ENCODE results near the gene SHMT2. TPM values are rescaled to one million over a fixed set of nuclear protein-coding genes. Genes with fewer than 3 reads are reported as not detected.

Gene SHMT2
- 222 and 338 TPM in 2 replicates for total RNA-seq

GRCh38 chr12:57229634-57230380, at the start of gene SHMT2:
Gene SHMT2 (plus strand): TSS chr12:57229711. CDS start chr12:57229779, 68 bp downstream.

GRCh38 chr12:57216014-57216911, 13.2 kb upstream of the SHMT2 start, which contains the start of gene NXPH4:
Gene NXPH4 (plus strand): TSS chr12:57216794. CDS start chr12:57216970, 176 bp downstream.

DNA sequence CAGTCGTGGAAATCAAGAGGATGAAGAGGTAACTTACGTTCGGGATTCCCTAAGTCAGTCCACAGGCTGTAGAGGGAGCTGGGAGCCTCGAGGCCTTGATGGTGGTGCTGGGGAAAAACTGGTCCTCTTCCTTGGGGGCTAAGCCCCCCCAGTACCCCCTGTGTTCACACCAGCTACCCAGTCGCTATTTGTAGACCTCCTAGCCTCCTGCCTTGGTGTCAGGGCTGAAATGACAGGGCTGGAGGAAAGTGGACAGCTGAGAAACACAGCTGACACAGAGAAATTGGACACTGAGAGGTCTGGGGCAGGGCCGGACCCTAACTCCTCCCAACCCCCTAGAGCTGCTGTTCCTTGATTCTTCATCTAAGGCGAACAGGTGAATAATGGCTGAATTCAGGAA, 21.4 kb downstream of the SHMT2 start, which contains the start of gene STAC3:
TSS of gene STAC3 (minus strand) at position 232 of the 400 bp plus-strand sequence. CDS start 1,551 bp downstream, outside the sequence.

Other genes with a start within 250 kb of the SHMT2 start
- 2.5 and 3.2 TPM in 2 replicates for gene ZBTB39, start 223.2 kb upstream of the SHMT2 start, total RNA-seq
- gene TAC3, start 213.2 kb upstream of the SHMT2 start, total RNA-seq: not detected in 2 replicates
- gene MYO1A, start 179.6 kb upstream of the SHMT2 start, total RNA-seq: not detected in 2 replicates
- 6.0 and 10.9 TPM in 2 replicates for gene NEMP1, start 150.9 kb upstream of the SHMT2 start, total RNA-seq
- gene NAB2, start 140.6 kb upstream of the SHMT2 start, total RNA-seq: 31.2 and 41.2 TPM in 2 replicates
- 66.8 and 74.7 TPM in 2 replicates for gene STAT6, start 118.3 kb upstream of the SHMT2 start, total RNA-seq
- 6.2 and 17.9 TPM in 2 replicates for gene LRP1, start 101.2 kb upstream of the SHMT2 start, total RNA-seq
- gene LRP1-AS, start 82.1 kb upstream of the SHMT2 start, total RNA-seq: not detected in 2 replicates
- 2.1 and 24.9 TPM in 2 replicates for gene NXPH4, start 12.9 kb upstream of the SHMT2 start, total RNA-seq
- 0.11 TPM in 1 of 2 replicates, not detected in the other for gene STAC3, start 21.5 kb downstream of the SHMT2 start, total RNA-seq
- 13.9 and 20.1 TPM in 2 replicates for gene R3HDM2, start 201.3 kb downstream of the SHMT2 start, total RNA-seq
- not detected in 2 replicates for gene INHBC, start 205.1 kb downstream of the SHMT2 start, total RNA-seq
- 0.70 TPM in 1 of 2 replicates, not detected in the other for gene INHBE, start 225.6 kb downstream of the SHMT2 start, total RNA-seq
- 0.57 and 3.4 TPM in 2 replicates for gene GLI1, start 230.1 kb downstream of the SHMT2 start, total RNA-seq

Data from hair follicular keratinocyte (primary cell).